Ascending aorta (tissue), 2 donors: ENCODE data around the gene ANTXR1. TPM values are rescaled to one million over a fixed set of nuclear protein-coding genes. Genes with fewer than 3 reads are reported as not detected.
A peak's percentile ranks its signal among the peaks of the same experiment; 100 is the strongest.

Source experiments
- DNase-seq, 2 donors: peaks; one replicate each; pipeline ENCODE4 v3.0.0-alpha.2; 2019; ENCODE audit warnings: low spot score in 2 of 2
- H3K27ac ChIP-seq, 2 donors: fragments of 200-600 bp; sonication (generic); one replicate each; pipeline ENCODE4 v1.5.1; 2016 to 2017; ENCODE audit warnings: mild to moderate bottlenecking in 1 of 2
- H3K27me3 ChIP-seq: fragments of 200-600 bp; sonication (generic); one replicate; pipeline ENCODE4 v1.5.1; 2017
- H3K36me3 ChIP-seq, 2 donors: fragments of 200-600 bp; sonication (generic); one replicate each; pipeline ENCODE4 v1.5.1; 2016
- H3K4me1 ChIP-seq, 2 donors: fragments of 200-600 bp; sonication (generic); one replicate each; pipeline ENCODE4 v1.5.1; 2016 to 2017; ENCODE audit warnings: mild to moderate bottlenecking in 1 of 2
- H3K4me3 ChIP-seq, 2 donors: fragments of 200-600 bp; sonication (generic); one replicate each; pipeline ENCODE4 v1.5.1; 2016 to 2017; ENCODE audit warnings: mild to moderate bottlenecking in 1 of 2
- H3K9me3 ChIP-seq, 2 donors: fragments of 200-600 bp; sonication (generic); one replicate each; pipeline ENCODE4 v1.5.1; 2016
- CTCF ChIP-seq, 3 experiments: fragments of 200-600 bp in 2 of 3; fragments of 450-650 bp in 1 of 3; sonication (generic) in 2 of 3; IDR thresholded peaks; one replicate each; pipeline ENCODE4 v1.5.1; 2016 to 2019; ENCODE audit warnings: antibody characterized with exemption in 3 of 3, mild to moderate bottlenecking in 1 of 3, moderate library complexity in 1 of 3
- intact Hi-C: fragments of 100-400 bp; cut with DNase I; formaldehyde crosslinking; loops from one replicate; pipeline ENCODE4 v1.15.1; 2023
- total RNA-seq: library from RNA; depleted of rRNA; stranded (reverse); fragments of >200 nt; gene quantifications from one replicate; pipeline ENCODE4 v1.1.0, GENCODE V29; 2016

ANTXR1 gene
- total RNA-seq, 1 donor from 2014 or later: 90.3 TPM

DNA sequence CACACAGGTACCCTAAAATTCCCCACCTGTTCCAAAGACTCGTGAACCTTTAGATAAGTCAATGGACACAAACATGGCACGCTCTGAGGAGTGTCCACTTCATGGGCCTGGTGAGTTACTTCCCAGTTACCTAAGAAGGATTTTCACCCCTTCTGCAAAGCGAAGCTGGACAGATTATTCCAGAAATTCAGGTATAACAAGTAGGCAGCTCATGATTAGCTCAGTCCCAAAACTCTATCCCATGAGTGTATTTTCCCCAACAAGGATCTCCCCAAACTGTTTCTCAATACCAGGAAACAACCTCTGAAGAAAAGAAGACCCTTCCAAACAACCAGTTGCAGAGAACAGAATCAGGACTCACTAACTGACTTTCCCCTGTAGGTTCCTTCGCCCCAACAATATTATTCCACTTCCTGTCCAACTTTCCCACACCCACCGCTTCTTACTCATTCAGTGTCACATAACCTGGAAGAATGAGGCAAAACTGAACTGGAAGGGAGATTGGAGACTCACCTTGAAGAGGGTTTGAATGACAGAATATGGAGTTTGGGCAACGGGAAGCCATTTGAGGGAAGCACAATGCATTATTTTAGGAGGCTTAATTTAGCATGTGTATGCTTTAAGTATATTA is 120.1 kb downstream of the ANTXR1 start:
- H3K4me3 ChIP-seq: no peak overlapping the region
- no peaks in the 10 kb centered on the region for H3K27me3 ChIP-seq
- H3K36me3 ChIP-seq: peaks cover 15 to 24% of the 10 kb centered on the region in 2 donors
- peak overlapping the region; percentile 60 to 66 for H3K27ac ChIP-seq
- no peak for DNase-seq
- H3K9me3 ChIP-seq: no peaks in the 10 kb centered on the region
- H3K4me1 ChIP-seq: peaks cover 4 to 19% of the 10 kb centered on the region in 2 donors
- intact Hi-C loops: no loop called here
- no peak for TF ChIP-seq CTCF (IDR thresholded peaks at IDR 0.05)

DNA sequence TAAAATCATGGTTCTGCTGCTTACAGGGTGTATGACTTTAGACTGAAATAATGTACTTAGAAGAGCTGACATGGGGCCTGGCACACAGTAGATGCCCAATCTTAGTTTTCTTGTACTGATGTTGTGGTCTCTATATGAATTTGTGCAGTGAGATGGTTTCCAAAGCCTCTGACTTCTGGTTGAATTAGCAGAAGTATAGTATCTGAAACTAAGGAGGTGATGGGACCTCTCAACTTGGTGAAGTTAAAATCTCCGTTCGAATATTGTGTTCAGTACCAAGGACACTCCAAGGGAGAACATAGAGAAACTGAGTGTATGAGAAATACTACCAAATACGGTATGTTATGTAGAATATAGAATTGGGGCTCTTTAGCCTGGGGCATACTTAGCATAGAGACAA is 120.9 kb downstream of the ANTXR1 start:
- no peaks in the 10 kb centered on the region for H3K9me3 ChIP-seq
- H3K27me3 ChIP-seq: no peaks in the 10 kb centered on the region
- intact Hi-C loops: no loop called here
- no peak for TF ChIP-seq CTCF (IDR thresholded peaks at IDR 0.05)
- H3K4me3 ChIP-seq: no peak overlapping the region
- H3K27ac ChIP-seq: peak overlapping the region; percentile 60 to 66
- DNase-seq: no peak
- peaks cover 14 to 22% of the 10 kb centered on the region in 2 donors for H3K36me3 ChIP-seq
- peaks cover 4 to 21% of the 10 kb centered on the region in 2 donors for H3K4me1 ChIP-seq

DNA sequence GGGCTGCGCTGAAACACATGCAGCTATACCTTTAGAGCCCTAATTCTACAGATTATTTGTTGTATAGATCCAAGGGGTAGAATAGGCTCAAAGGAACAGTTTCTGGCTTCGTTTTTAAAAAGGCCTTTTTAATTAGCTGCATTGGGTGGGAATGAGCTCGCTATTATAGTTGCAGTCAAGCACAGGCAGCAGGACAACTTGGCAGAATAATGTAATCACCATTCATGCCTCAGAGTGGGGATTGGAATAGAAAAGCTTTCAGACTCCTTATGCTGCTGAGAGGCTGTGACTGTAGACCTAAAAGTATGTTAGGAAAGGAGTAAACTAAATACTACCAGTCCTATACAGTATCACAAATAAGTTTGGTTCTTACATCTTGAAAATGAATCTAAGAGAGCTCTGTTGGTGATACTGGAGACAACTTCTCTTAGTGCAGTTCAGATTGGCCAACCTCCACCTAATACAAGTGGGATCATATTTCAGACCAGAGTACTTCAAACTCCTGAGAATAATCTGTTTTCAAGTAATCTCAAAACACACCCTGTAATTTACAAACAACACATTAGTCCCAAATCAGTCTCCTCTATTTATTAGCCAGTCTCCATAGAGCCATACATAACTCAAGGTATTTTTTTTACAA is 121.4 kb downstream of the ANTXR1 start:
- peak overlapping the region; percentile 60 to 66 for H3K27ac ChIP-seq
- no peaks in the 10 kb centered on the region for H3K9me3 ChIP-seq
- H3K36me3 ChIP-seq: peaks cover 9 to 17% of the 10 kb centered on the region in 2 donors
- no peak overlapping the region for H3K4me3 ChIP-seq
- no peaks in the 10 kb centered on the region for H3K27me3 ChIP-seq
- peaks cover 6 to 27% of the 10 kb centered on the region in 2 donors for H3K4me1 ChIP-seq
- no peak for DNase-seq
- intact Hi-C loops: no loop called here
- TF ChIP-seq CTCF (IDR thresholded peaks at IDR 0.05): no peak

DNA sequence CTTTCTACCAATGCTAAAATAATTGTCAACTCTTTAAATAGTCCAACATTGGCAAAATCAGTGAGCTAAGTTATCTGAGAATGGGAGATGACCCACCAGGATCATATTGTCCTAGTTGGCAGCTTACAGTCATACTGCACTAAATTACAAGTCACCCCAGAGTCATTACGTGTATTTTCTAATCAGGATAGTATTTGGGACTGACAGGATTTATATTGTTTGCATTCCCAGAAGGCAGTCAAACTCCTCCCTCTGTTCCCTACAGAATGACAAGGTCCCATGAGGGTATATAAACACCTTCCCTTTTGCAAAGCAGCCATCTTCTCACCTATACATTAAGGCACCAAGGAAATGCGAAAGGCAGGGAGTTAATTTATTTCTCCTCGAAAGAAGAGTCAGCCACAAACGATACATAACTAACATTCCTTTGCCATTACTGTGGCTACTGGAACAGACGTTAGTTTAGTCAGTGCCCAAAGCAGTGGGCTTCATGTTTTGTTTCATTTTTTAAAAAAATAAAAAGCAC is 125.3 kb downstream of the ANTXR1 start:
- DNase-seq: no peak
- no peak for TF ChIP-seq CTCF (IDR thresholded peaks at IDR 0.05)
- H3K4me3 ChIP-seq: no peak overlapping the region
- H3K9me3 ChIP-seq: no peaks in the 10 kb centered on the region
- H3K36me3 ChIP-seq: no peaks in the 10 kb centered on the region
- H3K27me3 ChIP-seq: no peaks in the 10 kb centered on the region
- H3K27ac ChIP-seq: peak overlapping the region; percentile 41 to 80
- peaks cover 4 to 40% of the 10 kb centered on the region in 2 donors for H3K4me1 ChIP-seq
- intact Hi-C loops: no loop called here

DNA sequence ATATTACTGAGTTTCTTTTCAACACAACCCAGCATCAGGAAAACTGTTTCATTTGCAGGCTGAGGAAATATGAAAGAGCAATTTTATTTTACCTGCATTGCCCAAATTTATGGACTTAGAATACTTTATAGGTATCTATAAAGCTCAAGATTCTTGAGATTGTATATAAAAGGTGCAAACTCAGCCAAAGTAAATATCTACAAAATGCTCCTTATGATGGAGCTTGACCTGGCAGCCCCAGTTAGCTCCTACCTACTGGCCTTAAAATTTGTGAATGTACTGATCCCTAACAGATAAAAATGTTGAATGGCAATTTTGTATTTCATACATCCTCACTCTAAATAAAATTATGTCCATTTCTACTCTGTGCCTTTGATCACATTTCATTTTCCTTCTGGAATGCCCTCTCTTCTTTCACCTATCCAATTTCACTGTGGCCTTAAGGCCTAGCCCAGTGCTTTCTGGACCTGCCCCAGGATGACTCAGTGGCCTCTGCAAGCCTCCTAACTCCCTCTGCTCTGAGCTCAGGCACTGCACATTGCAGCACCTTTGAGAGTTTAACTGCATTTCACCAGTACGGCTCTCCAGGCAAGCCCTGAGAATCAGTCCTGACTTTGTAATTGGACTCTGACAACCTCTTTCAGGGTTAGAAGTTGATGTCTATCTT is 125.9 kb downstream of the ANTXR1 start:
- Histone ChIP-seq H3K4me3 (no peak overlapping the region), H3K27ac (peak overlapping the region; percentile 41 to 80), H3K36me3 (no peaks in the 10 kb centered on the region), H3K27me3 (no peaks in the 10 kb centered on the region), H3K4me1 (peaks cover 4 to 40% of the 10 kb centered on the region in 2 donors), H3K9me3 (no peaks in the 10 kb centered on the region)
- peak in 1 of 2 donors; percentile 83 for DNase-seq
- no peak for TF ChIP-seq CTCF (IDR thresholded peaks at IDR 0.05)
- intact Hi-C loops: no loop called here
